ENCODE measurements around the gene RBM3. TPM values are rescaled to one million over a fixed set of nuclear protein-coding genes. Genes with fewer than 3 reads are reported as not detected.

RBM3 gene
- total and polyA plus RNA-seq, 2 donors (not counting 1 experiment from before 2014, with no cell fraction given): 200 to 291 TPM

GRCh38 chrX:48540480-48540879 lies 33.8 kb upstream of the RBM3 start:
- POLR2A ChIA-PET: interaction anchor here (0.6 to 2.9 kb wide), 6 partner anchors 30 to 358 kb away, joined by 3 to 20 read pairs (median 5); partner anchors contain the start of genes HDAC6, PORCN, PQBP1 and RBM3
- peak overlapping the region; percentile 93 for H3K9ac ChIP-seq (ENCODE audit: low read length)

More at GRCh38 chrX:48540480-48540879, 33.8 kb upstream of the RBM3 start:
- 88% methylated on average over 5 of the region's 7 CpGs for WGBS (ENCODE audit: insufficient coverage)
- Histone ChIP-seq H3K4me1 (ENCODE audit: control insufficient read depth in 2 of 2, insufficient read depth in 2 of 2, low read length in 2 of 2) (peaks cover 10 to 18% of the 10 kb centered on the region in 2 donors), H3K27ac (ENCODE audit: low read length in 2 of 2) (peak overlapping the region; percentile 94 to 97), H3K36me3 (replicated peaks in 1 of 2; ENCODE audit: control extremely low read depth in 1 of 2, control insufficient read depth in 1 of 2, extremely low read depth in 1 of 2, insufficient read depth in 2 of 2, low read length in 1 of 2) (peaks cover 0 to 13% of the 10 kb centered on the region in 2 experiments), H2AFZ (ENCODE audit: insufficient read depth, low read depth, low read length, poor library complexity, severe bottlenecking) (no peak overlapping the region), H3K4me2 (replicated peaks; ENCODE audit: low read depth, low read length, poor library complexity, severe bottlenecking) (peak overlapping the region; percentile 81), H3K79me2 (ENCODE audit: control insufficient read depth, insufficient read depth, low read length) (peaks cover 19% of the 10 kb centered on the region), H3K27me3 (replicated peaks in 1 of 4; ENCODE audit: control extremely low read depth in 1 of 4, control insufficient read depth in 3 of 4, insufficient read depth in 4 of 4, low read length in 3 of 4) (no peaks in the 10 kb centered on the region), H3K4me3 (ENCODE audit: control extremely low read depth in 1 of 5, extremely low read depth in 1 of 5, insufficient read depth in 1 of 5, low read depth in 2 of 5, low read length in 4 of 5) (peak overlapping the region in 4 of 5 experiments; percentile 66 to 76 (median 74)), H4K20me1 (ENCODE audit: control insufficient read depth, insufficient read depth, low read length, poor library complexity, severe bottlenecking) (no peaks in the 10 kb centered on the region), H3K9me3 (ENCODE audit: control extremely low read depth in 1 of 3, control insufficient read depth in 2 of 3, insufficient read depth in 1 of 3, low read length in 2 of 3) (no peaks in the 10 kb centered on the region)
- peak overlapping the region; percentile 91 for H3K4me3 Mint-ChIP-seq
- H3K27ac Mint-ChIP-seq: peak overlapping the region; percentile 97
- H3K9me3 Mint-ChIP-seq (ENCODE audit: insufficient read depth): no peaks in the 10 kb centered on the region
- ATAC-seq (ENCODE audit: low read depth) (no peak), DNase-seq (no peak)
- TF ChIP-seq EZH2 (IDR thresholded peaks at IDR 0.05; ENCODE audit: borderline replicate concordance, insufficient read depth, low read depth, low read length, poor library complexity, severe bottlenecking) (no peak), CTCF (IDR thresholded peaks at IDR 0.05) (no peak)
- CTCF ChIA-PET: interaction anchor here (0.7 to 2.5 kb wide), 3 partner anchors 8 to 701 kb away, joined by 3 to 11 read pairs (median 3); no protein-coding TSS in a partner anchor
- no peaks in the 10 kb centered on the region for H3K27me3 Mint-ChIP-seq
- intact Hi-C loops (cut with micrococcal nuclease): no loop called here
- H3K4me1 Mint-ChIP-seq: peaks cover 20% of the 10 kb centered on the region

All from B cell (primary cell).